ENCODE results near the gene CD72.
"Not testable (repeated sequence)": the region's sequence is repeated elsewhere in the genome, so short reads cannot be mapped to it uniquely, and the experiment has no call there.

The CD72 gene

DNA sequence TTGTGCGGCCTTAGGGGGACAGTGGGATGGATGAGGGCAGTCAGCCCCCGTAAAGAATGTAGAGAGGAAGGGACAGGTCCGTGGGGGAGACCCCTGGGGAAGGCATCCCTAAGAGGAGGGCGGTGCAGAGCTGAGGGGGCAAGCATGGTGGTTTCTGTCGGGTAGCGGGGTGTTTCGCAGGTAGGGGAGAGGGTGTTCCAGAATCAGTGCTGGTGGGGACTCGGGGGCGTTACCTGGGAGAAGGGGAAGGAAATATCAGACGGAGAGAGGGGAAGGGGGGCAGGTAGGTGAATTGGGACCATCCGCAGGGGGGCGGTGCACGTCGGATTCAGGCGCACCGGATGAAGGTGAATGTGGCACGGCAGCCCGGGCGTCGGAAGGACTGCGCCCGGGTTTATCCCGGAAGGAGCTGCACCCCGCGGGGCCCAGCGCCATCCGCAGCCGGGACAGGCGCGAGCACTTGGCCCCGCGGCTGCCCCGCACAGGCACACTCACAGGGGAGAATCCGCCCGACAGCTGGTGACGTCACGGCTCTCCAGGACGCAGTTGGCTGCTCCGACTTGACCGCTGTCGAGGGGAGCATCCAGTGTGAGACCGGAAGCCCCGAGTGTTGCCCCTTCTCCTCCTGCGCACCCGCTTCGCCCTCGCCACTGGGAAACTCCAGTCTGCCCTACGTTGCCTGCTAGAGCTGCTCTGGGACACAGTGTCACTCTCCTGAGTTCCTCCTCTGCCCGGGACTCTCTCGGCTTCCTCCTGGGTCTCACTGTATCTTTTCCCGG lies 1.3 kb downstream of the CD72 start:
- DNase-seq (ENCODE audit: low read depth): peak; percentile 57

- DNase-seq (ENCODE audit: low read depth): no peak
These were observed 2.1 kb downstream of the CD72 start for GRCh38 chr9:35615981-35616680.

- DNase-seq (ENCODE audit: low read depth): no peak
These were observed 5.4 kb downstream of the CD72 start for GRCh38 chr9:35612843-35613242.

GRCh38 chr9:35612066-35612465 lies 6.1 kb downstream of the CD72 start:
- DNase-seq (ENCODE audit: low read depth): not testable (repeated sequence)

DNA sequence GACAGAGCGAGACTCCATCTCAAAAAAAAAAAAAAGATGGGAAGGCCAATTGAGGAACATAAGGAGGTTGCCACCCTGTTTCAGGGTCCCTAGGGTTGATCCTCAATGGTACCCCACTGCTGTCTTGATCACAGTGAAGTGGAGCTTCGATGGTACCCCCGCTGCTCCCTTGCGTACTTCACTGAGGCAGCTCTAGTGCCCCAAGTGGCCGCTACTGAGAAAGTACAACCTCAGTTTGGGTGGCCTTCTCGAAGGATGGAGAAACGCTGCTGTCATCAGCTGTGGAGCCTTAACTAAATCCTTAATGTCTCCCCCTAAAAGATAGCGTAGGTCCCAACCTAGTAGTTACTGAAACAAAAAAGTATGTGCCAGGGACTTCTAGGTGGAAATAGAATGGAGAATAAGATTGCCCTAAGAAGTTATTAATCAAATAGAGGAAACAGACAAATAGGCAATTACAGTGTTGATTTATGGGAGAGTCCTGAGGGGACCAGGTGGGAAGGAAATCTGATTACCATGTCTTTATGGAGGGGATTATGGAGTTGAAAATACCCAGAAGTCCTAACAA lies 6.9 kb downstream of the CD72 start:
- peak; percentile 29 for DNase-seq (ENCODE audit: low read depth)

DNA sequence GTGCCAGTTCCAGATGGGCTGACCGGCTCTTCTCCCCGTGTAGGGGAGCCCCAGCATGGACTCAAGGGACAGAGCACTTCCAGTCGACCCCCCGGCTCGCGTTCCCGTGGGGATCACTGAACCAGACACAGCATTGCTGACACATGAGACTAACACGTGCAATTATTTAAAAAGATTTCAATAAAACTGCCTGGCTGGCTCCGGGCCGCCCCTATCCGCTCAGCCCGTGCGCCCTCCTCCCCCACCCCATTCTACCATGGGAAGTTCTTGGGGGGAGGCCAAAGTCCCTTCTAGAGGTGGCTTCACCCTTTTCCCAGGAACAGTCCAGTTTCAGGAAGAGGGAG lies 8.4 kb downstream of the CD72 start:
- no peak for DNase-seq (ENCODE audit: low read depth)

DNA sequence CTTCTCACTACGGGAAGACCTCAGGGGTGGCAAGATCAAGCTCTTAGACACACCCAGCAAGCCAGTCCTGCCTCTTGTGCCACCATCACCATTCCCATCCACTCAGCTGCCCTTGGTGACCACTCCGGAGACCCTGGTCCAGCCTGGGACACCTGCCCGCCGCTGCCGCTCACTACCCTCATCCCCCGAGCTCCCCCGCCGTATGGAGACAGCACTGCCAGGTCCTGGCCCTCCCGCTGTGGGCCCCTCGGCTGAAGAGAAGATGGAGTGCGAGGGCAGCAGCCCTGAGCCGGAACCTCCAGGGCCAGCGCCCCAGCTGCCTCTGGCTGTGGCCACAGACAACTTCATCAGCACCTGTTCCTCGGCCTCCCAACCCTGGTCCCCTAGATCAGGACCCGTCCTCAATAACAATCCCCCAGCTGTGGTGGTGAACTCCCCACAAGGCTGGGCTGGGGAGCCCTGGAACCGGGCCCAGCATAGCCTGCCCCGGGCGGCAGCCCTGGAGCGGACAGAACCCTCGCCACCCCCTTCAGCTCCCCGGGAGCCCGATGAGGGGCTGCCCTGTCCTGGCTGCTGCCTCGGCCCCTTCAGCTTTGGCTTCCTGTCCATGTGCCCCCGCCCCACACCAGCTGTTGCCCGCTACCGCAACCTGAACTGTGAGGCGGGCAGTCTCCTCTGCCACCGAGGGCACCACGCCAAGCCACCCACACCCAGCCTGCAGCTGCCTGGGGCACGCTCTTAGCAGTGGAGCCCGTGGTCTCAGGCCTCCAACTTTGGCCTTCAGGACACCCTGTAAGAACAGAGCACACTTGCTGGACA lies 9.0 kb downstream of the CD72 start:
- no peak for DNase-seq (ENCODE audit: low read depth)

DNA sequence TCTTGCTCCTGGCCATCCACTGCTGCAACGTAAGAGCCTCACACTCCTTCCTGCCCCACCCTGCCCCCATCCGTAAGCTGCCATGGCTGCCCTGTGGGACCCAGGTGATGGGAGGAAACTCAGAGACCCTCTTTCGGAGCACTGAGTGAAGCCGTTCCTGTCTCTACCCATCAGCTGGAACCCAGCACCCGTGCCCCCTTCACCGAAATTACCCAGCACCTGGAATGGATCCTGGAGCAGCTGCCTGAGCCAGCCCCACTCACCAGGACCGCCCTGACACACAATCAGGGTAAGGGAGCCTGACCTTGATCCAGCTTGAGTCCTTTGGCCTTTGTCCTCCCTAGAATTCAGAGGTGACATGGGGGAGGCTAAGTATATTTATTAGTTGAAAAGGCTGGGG lies 10.0 kb downstream of the CD72 start:
- DNase-seq (ENCODE audit: low read depth): no peak

GRCh38 chr9:35606726-35607125 lies 11.5 kb downstream of the CD72 start:
- no peak for DNase-seq (ENCODE audit: low read depth)

DNA sequence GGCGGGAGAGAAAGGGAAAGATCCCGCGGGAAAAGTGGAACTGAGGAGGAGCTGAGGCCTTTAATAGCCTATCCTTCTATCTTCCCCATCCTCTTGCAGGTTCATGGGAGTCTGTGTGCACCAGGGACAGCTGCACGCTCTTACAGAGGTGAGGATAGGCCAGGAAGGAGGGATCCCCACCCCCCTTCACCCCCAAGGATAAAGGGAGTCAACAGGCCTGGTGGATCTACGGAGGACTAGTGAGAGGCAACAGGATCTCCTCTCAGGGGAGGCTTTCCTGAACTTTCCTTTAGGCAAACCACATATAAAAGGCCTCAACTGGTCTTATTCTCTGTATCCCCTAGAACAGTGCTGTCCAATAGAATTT lies 12.1 kb downstream of the CD72 start:
- no peak for DNase-seq (ENCODE audit: low read depth)

GRCh38 chr9:35605351-35606137 lies 12.7 kb downstream of the CD72 start:
- no peak for DNase-seq (ENCODE audit: low read depth)

GRCh38 chr9:35604578-35605350 lies 13.4 kb downstream of the CD72 start, which contains the start of gene TESK1:
TESK1 (plus strand) TSS chr9:35605262; CDS start chr9:35605620, 358 bp downstream.
- DNase-seq (ENCODE audit: low read depth): peak; percentile 74

DNA sequence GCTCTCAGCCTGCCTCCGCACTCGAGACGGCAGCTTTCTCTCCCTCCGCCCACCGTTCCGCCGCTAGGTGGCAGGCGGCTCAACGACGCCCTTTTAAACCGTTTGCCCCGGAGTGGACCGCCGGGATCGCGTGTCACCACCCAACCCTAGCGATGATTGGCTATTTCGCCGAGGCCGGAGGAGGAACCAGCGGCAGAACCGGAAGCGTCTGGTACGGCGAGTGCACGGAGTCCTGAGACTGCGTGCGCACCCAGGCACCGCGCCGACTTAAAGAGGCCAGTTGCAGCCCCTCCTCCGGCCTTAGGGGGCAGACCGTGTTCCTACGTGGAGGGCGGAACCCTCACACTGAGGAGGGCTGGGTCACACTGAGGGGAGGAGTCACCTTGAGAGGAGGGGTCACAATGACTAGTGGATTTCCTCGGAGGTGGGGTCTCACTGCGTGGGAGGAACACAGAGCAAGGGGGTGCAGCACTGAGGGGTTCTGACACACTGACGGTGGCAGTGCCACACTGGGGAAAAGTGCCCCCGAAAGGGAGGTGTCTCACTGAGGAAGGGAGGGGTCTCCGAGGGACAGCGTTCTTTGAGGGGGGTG lies 14.1 kb downstream of the CD72 start:
- DNase-seq (ENCODE audit: low read depth): peak; percentile 99

GRCh38 chr9:35603506-35603985 lies 14.7 kb downstream of the CD72 start:
- no peak for DNase-seq (ENCODE audit: low read depth)

GRCh38 chr9:35599763-35600604 lies 18.2 kb downstream of the CD72 start:
- no peak for DNase-seq (ENCODE audit: low read depth)

DNA sequence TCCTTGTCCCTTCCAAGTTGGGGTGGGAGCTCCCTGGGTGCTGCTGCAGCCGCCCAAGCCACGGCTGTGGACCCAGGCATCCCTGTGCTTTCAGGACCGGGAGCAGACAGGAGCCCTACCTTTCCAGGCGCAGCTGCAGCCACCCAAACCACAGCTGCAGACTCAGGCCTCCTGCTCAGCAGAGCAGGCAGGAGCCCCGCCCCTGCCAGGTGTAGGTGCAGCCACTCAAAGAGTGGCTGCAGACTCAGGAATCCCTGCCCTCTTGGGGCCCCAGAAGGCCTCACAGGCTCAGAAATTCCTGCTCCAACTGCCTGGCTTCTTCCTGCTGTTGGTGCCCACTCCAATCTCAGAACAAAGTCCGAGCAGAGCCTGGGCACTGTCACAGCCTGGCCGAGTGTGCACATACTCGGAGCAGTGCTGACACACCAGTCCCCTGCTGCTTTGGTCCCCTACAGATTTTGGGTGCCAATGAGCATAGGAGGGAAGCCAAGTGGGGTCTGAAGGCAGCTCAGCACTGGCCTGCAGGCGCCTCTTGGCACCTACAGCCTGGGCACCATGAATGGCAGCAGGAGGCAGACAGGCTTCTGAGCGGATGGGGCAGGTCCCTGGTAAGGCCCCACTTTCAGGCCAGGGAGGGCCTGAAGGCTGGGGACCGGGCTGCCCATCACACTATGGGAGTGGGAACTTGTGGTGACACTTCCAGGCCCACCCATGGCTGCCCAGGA lies 19.2 kb downstream of the CD72 start:
- no peak for DNase-seq (ENCODE audit: low read depth)

- not testable (repeated sequence) for DNase-seq (ENCODE audit: low read depth)
These were observed 21.3 kb downstream of the CD72 start for GRCh38 chr9:35596907-35597306.

DNA sequence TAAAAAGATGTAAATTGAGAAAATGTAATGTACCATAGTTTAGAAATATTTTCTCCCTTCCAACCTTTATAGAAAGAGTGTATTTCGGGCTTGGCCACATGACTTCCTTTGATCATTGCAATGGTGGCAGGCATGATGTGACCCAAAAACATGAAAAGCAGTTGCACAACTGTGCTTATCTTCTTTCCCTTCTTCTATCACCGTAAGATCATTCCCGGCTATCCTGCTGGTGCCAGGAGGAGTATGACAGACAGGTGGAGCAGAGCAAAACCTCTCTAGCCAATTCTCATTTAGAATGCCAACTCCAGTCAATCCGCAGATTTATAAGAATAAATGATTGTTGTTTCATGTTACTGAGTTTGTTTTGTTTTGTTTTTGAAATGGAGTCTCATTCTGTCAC lies 23.7 kb downstream of the CD72 start:
- DNase-seq (ENCODE audit: low read depth): no peak

DNA sequence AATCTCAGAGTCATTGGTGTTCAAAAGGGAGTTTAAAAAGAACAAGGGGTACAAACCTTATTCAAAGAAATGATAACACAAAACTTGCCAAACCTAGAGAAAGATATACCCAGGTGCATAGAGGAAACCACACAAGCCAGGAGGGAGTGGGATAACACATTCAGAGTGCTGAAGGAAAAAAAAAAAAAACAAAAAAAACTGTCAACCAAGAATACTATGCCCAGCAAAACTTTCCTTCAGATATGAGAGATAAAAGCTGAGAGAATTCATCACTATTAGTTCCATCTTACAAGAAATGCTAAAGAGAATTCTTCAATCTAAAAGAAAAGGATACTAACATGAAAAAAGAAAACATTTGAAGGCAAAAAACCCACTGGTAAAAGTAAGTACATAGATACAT lies 24.6 kb downstream of the CD72 start:
- no peak for DNase-seq (ENCODE audit: low read depth)

Measured in activated T-helper 1 cell treated with Interleukin-2 at 50 U/mL for 16 hours (primary cell).